DOHH2 (cell line): ENCODE results near the gene TRMT10C.

Experiments used
- EZH2phosphoT487 ChIP-seq: fragments of 200-600 bp; sonication (generic); IDR thresholded peaks from 2 replicates; pipeline ENCODE4 v1.6.1; 2017; ENCODE audit warnings: borderline replicate concordance, mild to moderate bottlenecking, antibody characterized with exemption, low read length, moderate library complexity, mixed read lengths
- TF ChIP-seq, protein P1 (sequence below): fragments of 200-600 bp; sonication (generic); IDR thresholded peaks from one replicate; pipeline ENCODE4 v1.5.1; 2014; ENCODE audit warnings: antibody characterized with exemption, mild to moderate bottlenecking, low read depth, low read length; ENCODE audit not compliant: poor library complexity, severe bottlenecking

DNA sequence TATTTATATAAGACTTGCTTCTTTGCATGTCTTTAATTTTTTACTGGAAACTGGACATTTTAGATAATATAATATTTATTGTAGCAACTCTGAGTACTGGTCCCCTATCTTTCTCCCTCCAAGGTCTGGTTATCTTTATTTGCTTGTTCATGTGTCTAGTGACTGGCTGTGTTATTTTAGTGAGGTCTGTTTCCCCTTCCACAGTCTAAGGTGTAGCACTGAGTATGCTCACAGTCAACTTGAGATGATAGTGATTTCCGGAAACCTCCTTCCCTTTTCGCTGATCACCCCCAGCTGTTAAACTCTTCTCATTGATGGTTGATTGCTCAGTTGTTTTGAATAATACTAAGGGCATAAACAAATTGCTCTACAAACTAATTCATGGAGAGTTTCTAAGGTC lies 49.4 kb downstream of the TRMT10C start:
- TF ChIP-seq, protein P1, sequence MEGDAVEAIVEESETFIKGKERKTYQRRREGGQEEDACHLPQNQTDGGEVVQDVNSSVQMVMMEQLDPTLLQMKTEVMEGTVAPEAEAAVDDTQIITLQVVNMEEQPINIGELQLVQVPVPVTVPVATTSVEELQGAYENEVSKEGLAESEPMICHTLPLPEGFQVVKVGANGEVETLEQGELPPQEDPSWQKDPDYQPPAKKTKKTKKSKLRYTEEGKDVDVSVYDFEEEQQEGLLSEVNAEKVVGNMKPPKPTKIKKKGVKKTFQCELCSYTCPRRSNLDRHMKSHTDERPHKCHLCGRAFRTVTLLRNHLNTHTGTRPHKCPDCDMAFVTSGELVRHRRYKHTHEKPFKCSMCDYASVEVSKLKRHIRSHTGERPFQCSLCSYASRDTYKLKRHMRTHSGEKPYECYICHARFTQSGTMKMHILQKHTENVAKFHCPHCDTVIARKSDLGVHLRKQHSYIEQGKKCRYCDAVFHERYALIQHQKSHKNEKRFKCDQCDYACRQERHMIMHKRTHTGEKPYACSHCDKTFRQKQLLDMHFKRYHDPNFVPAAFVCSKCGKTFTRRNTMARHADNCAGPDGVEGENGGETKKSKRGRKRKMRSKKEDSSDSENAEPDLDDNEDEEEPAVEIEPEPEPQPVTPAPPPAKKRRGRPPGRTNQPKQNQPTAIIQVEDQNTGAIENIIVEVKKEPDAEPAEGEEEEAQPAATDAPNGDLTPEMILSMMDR: no peak
- no peak for TF ChIP-seq EZH2phosphoT487
